IMR-90 (cell line): Measurements from ENCODE around the gene TEAD4. TPM values are rescaled to one million over a fixed set of nuclear protein-coding genes. Genes with fewer than 3 reads are reported as not detected.

Experiments used
- ATAC-seq: fragments of 200-7000 bp; cut with Tn5 transposase; 2 replicates; pipeline ENCODE4 v1.9.1; 2020; ENCODE audit warnings: low read depth, mild to moderate bottlenecking, moderate library complexity
- BruUV-seq: library from RNA; stranded (reverse); fragments of 400-500 nt; replicated peaks from 2 replicates; lab custom pipeline; 2021; lab: Mats Ljungman, UMichigan
- CTCF ChIA-PET: fragments of 300-600 bp; formaldehyde crosslinking; extraction: SDS; loops from one replicate; lab custom pipeline; 2021; ENCODE audit warnings: antibody characterized with exemption; lab: Yijun Ruan, JAX
- POLR2A ChIA-PET: fragments of 300-600 bp; sonication (Branson Sonifier 250); formaldehyde crosslinking; loops from one replicate; lab custom pipeline; 2022; ENCODE audit warnings: antibody characterized with exemption; ENCODE audit not compliant: unreplicated experiment; lab: Charles Lee
- DNase-seq: peaks from one replicate; pipeline ENCODE4 v3.0.0; 2013
- H2AFZ ChIP-seq: replicated peaks from 2 replicates; pipeline ENCODE3; 2013; ENCODE audit warnings: low read length, mild to moderate bottlenecking; ENCODE audit not compliant: poor library complexity
- H2AK5ac ChIP-seq: 2 replicates; pipeline ENCODE4 v1.6.1; 2013; ENCODE audit warnings: low read depth, low read length, inconsistent platforms
- H2AK9ac ChIP-seq: replicated peaks from 2 replicates; pipeline ENCODE3; 2013; ENCODE audit warnings: mild to moderate bottlenecking, low read depth, low read length, moderate library complexity; ENCODE audit not compliant: poor library complexity
- H2BK120ac ChIP-seq: 2 replicates; pipeline ENCODE4 v1.6.1; 2013; ENCODE audit warnings: low read depth, low read length, inconsistent platforms
- H2BK15ac ChIP-seq: 3 replicates; pipeline ENCODE4 v1.6.1; 2013; ENCODE audit warnings: low read depth, low read length, inconsistent platforms
- H2BK20ac ChIP-seq: 2 replicates; pipeline ENCODE4 v1.6.1; 2013; ENCODE audit warnings: low read depth, mild to moderate bottlenecking, inconsistent platforms, low read length, moderate library complexity
- H2BK5ac ChIP-seq: 2 replicates; pipeline ENCODE4 v1.6.1; 2013; ENCODE audit warnings: mild to moderate bottlenecking, low read depth, low read length, inconsistent platforms; ENCODE audit not compliant: poor library complexity, severe bottlenecking
- H3K14ac ChIP-seq: replicated peaks from 2 replicates; pipeline ENCODE4 v1.6.1; 2013; ENCODE audit warnings: low read depth, low read length, inconsistent platforms
- H3K18ac ChIP-seq: 2 replicates; pipeline ENCODE4 v1.6.1; 2013; ENCODE audit warnings: low read depth, low read length, control low read depth
- H3K23ac ChIP-seq: 2 replicates; pipeline ENCODE4 v1.6.1; 2013; ENCODE audit warnings: low read depth, low read length, inconsistent platforms
- H3K27ac ChIP-seq: 2 replicates; pipeline ENCODE4 v1.5.1; 2013; ENCODE audit warnings: mild to moderate bottlenecking, control low read depth, low read length; ENCODE audit not compliant: insufficient read depth
- H3K27me3 ChIP-seq: 2 replicates; pipeline ENCODE4 v1.6.1; 2013; ENCODE audit warnings: low read length; ENCODE audit not compliant: control insufficient read depth, insufficient read depth
- H3K36me3 ChIP-seq: 2 replicates; pipeline ENCODE4 v1.6.1; 2013; ENCODE audit warnings: low read length, mixed read lengths; ENCODE audit not compliant: control insufficient read depth, insufficient read depth
- H3K4ac ChIP-seq: 2 replicates; pipeline ENCODE4 v1.6.1; 2013; ENCODE audit warnings: low read depth, low read length, inconsistent platforms
- H3K4me1 ChIP-seq: 2 replicates; pipeline ENCODE4 v1.6.1; 2013; ENCODE audit warnings: low read length, mixed read lengths; ENCODE audit not compliant: control insufficient read depth, insufficient read depth
- H3K4me2 ChIP-seq: 2 replicates; pipeline ENCODE4 v1.6.1; 2013; ENCODE audit warnings: low read depth, mild to moderate bottlenecking, control low read depth, low read length, moderate library complexity
- H3K4me3 ChIP-seq: 2 replicates; pipeline ENCODE4 v1.5.1; 2013; ENCODE audit warnings: low read depth, mild to moderate bottlenecking, control low read depth, low read length, moderate library complexity; ENCODE audit not compliant: insufficient read depth
- H3K56ac ChIP-seq: 2 replicates; pipeline ENCODE4 v1.6.1; 2013; ENCODE audit warnings: low read length, inconsistent platforms; ENCODE audit not compliant: insufficient read depth; ENCODE audit errors: extremely low read depth
- H3K79me1 ChIP-seq, 2 experiments: 2 replicates each; pipeline ENCODE4 v1.6.1; 2013; ENCODE audit warnings: low read length in 2 of 2, inconsistent platforms in 1 of 2, low read depth in 1 of 2
- H3K9ac ChIP-seq: 2 replicates; pipeline ENCODE4 v1.6.1; 2013; ENCODE audit warnings: low read depth, low read length, control low read depth
- H3K9me1 ChIP-seq: 2 replicates; pipeline ENCODE4 v1.6.1; 2013; ENCODE audit warnings: low read length, inconsistent platforms; ENCODE audit not compliant: insufficient read depth
- H3K9me3 ChIP-seq: 2 replicates; pipeline ENCODE4 v1.6.1; 2013; ENCODE audit warnings: low read length; ENCODE audit not compliant: control insufficient read depth, insufficient read depth
- H4K20me1 ChIP-seq: 2 replicates; pipeline ENCODE4 v1.6.1; 2013; ENCODE audit warnings: low read length, inconsistent platforms; ENCODE audit not compliant: insufficient read depth
- H4K5ac ChIP-seq: 2 replicates; pipeline ENCODE4 v1.6.1; 2013; ENCODE audit warnings: mild to moderate bottlenecking, low read depth, low read length, control low read depth
- H4K8ac ChIP-seq, 2 experiments: 2 replicates each; pipeline ENCODE4 v1.6.1; 2013; ENCODE audit warnings: low read depth in 2 of 2, low read length in 2 of 2, control low read depth in 1 of 2, inconsistent platforms in 1 of 2
- H4K91ac ChIP-seq: 2 replicates; pipeline ENCODE4 v1.6.1; 2013; ENCODE audit warnings: low read depth, low read length, inconsistent platforms; ENCODE audit not compliant: insufficient read depth
- BHLHE40 ChIP-seq: fragments of 150-350 bp; IDR thresholded peaks from 2 replicates; pipeline ENCODE4 v1.6.1; 2016; ENCODE audit warnings: mild to moderate bottlenecking, low read depth, low read length
- CEBPB ChIP-seq: IDR thresholded peaks from 2 replicates; pipeline ENCODE4 v1.6.1; 2012; ENCODE audit warnings: low read depth, low read length, improper control_type of control experiment
- CHD1 ChIP-seq: IDR thresholded peaks from 2 replicates; pipeline ENCODE4 v1.6.1; 2012; ENCODE audit warnings: low read depth, low read length, improper control_type of control experiment
- CTCF ChIP-seq: conservative IDR thresholded peaks from 2 replicates; pipeline ENCODE4 v1.5.1; 2012; ENCODE audit warnings: mild to moderate bottlenecking, low read depth, low read length, improper control_type of control experiment
- ELK1 ChIP-seq: fragments of 150-350 bp; IDR thresholded peaks from 2 replicates; pipeline ENCODE4 v1.6.1; 2016; ENCODE audit warnings: low read depth, mild to moderate bottlenecking, low read length, moderate library complexity, borderline replicate concordance
- FOS ChIP-seq: fragments of 150-350 bp; IDR thresholded peaks from 2 replicates; pipeline ENCODE4 v1.6.1; 2016; ENCODE audit warnings: low read depth, low read length
- MAFK ChIP-seq: IDR thresholded peaks from 2 replicates; pipeline ENCODE4 v1.6.1; 2012; ENCODE audit warnings: low read depth, low read length, improper control_type of control experiment
- MAZ ChIP-seq: IDR thresholded peaks from 2 replicates; pipeline ENCODE4 v1.6.1; 2012; ENCODE audit warnings: low read depth, mild to moderate bottlenecking, low read length, improper control_type of control experiment, moderate library complexity, borderline replicate concordance
- MXI1 ChIP-seq: IDR thresholded peaks from 2 replicates; pipeline ENCODE4 v1.6.1; 2012; ENCODE audit warnings: low read depth, mild to moderate bottlenecking, low read length, moderate library complexity, borderline replicate concordance
- NFE2L2 ChIP-seq: fragments of 150-350 bp; IDR thresholded peaks from 2 replicates; pipeline ENCODE4 v1.6.1; 2016; ENCODE audit warnings: low read depth, mild to moderate bottlenecking, low read length
- POLR2A ChIP-seq: IDR thresholded peaks from 2 replicates; pipeline ENCODE4 v1.6.1; 2012; ENCODE audit warnings: mild to moderate bottlenecking, low read depth, low read length
- RAD21 ChIP-seq: IDR thresholded peaks from 2 replicates; pipeline ENCODE4 v1.6.1; 2012; ENCODE audit warnings: low read length, improper control_type of control experiment
- RCOR1 ChIP-seq: IDR thresholded peaks from 2 replicates; pipeline ENCODE4 v1.6.1; 2012; ENCODE audit warnings: mild to moderate bottlenecking, low read length, improper control_type of control experiment; ENCODE audit not compliant: insufficient replicate concordance
- RFX5 ChIP-seq: IDR thresholded peaks from 2 replicates; pipeline ENCODE4 v1.8.0; 2012; ENCODE audit warnings: low read depth, mild to moderate bottlenecking, low read length, moderate library complexity
- SMC3 ChIP-seq: fragments of 150-350 bp; IDR thresholded peaks from 2 replicates; pipeline ENCODE4 v1.6.1; 2016; ENCODE audit warnings: low read depth, mild to moderate bottlenecking, antibody characterized with exemption, low read length, moderate library complexity
- USF2 ChIP-seq: fragments of 150-350 bp; IDR thresholded peaks from 2 replicates; pipeline ENCODE4 v1.6.1; 2017; ENCODE audit warnings: mild to moderate bottlenecking, antibody characterized with exemption, low read length, low read depth
- WGBS, 2 experiments: methylation state at CpG; one replicate each; pipeline versions ENCODE4 v1.1.5 to v1.1.7; 2013; ENCODE audit warnings: missing lambda C conversion rate in 2 of 2; ENCODE audit not compliant: insufficient read length in 1 of 2; ENCODE audit errors: extremely low coverage in 2 of 2; 5-methylcytosine and 5-hydroxymethylcytosine counted together
- dilution Hi-C: fragments of 300-500 bp; cut with HindIII; formaldehyde crosslinking; loops from one replicate; pipeline ENCODE4 v1.14.3; 2018; ENCODE audit warnings: low sequenced_read_pairs; ENCODE audit not compliant: unreplicated experiment
- in situ Hi-C: fragments of 300-500 bp; cut with MboI; formaldehyde crosslinking; loops from 3 replicates; pipeline ENCODE4 v1.14.3; 2019; ENCODE audit warnings: low sequenced_read_pairs, inconsistent platforms, mixed read lengths
- intact Hi-C: fragments of 100-400 bp; cut with micrococcal nuclease; formaldehyde crosslinking; loops from 2 replicates; pipeline ENCODE4 v1.10.0; 2022
- polyA plus RNA-seq, 3 experiments: library from polyadenylated mRNA; depleted of rRNA; stranded (reverse); fragments of >200 nt; gene quantifications; 2 replicates each; pipeline ENCODE4 v1.2.3, GENCODE V29; 2012; ENCODE audit warnings: low replicate concordance in 1 of 3
- total RNA-seq: library from RNA; depleted of rRNA; stranded (reverse); fragments of >200 nt; gene quantifications from 2 replicates; pipeline ENCODE4 v1.2.3, GENCODE V29; 2012

Gene TEAD4
- total and polyA plus RNA-seq, 2 of the 4 experiments (the other 2 are of a cell fraction): 8.8 to 24.9 TPM

- no peaks in the 10 kb centered on the region for H3K36me3 ChIP-seq
- H2AFZ ChIP-seq: no peak overlapping the region
- H2BK15ac ChIP-seq: no peak overlapping the region
- H3K27ac ChIP-seq: no peak overlapping the region
- no peak overlapping the region for H3K18ac ChIP-seq
- no peak overlapping the region for H3K4me2 ChIP-seq
- no peak overlapping the region for H2BK120ac ChIP-seq
- no peak overlapping the region for H2AK5ac ChIP-seq
- POLR2A ChIA-PET: no interaction called here
- H2BK5ac ChIP-seq: no peak overlapping the region
- H3K23ac ChIP-seq: no peak overlapping the region
- H4K91ac ChIP-seq: no peak overlapping the region
- H3K14ac ChIP-seq: no peak overlapping the region
- DNase-seq (no peak), ATAC-seq (no peak)
- H4K20me1 ChIP-seq: peaks cover 10% of the 10 kb centered on the region
- 0 out of 2 replicates have a peak, but pooled peaks cover 4% of the 10 kb centered on the region for H3K9me1 ChIP-seq
- no peak overlapping the region for H3K4ac ChIP-seq
- H3K4me1 ChIP-seq: no peaks in the 10 kb centered on the region
- H3K27me3 ChIP-seq: no peaks in the 10 kb centered on the region
- no peak overlapping the region for H4K5ac ChIP-seq
- H3K79me1 ChIP-seq: peaks cover 4 to 39% of the 10 kb centered on the region in 2 experiments; a peak in 3 of 4 replicates
- H3K56ac ChIP-seq: no peak overlapping the region
- dilution Hi-C loops (no loop called here), intact Hi-C loops (no loop called here), in situ Hi-C loops (no loop called here)
- no peaks in the 10 kb centered on the region for H3K9me3 ChIP-seq
- H3K9ac ChIP-seq: no peak overlapping the region
- H4K8ac ChIP-seq: no peak overlapping the region
- H2BK20ac ChIP-seq: no peak overlapping the region
- TF ChIP-seq CEBPB (no peak), CHD1 (no peak), RAD21 (no peak), POLR2A (no peak), FOS (no peak), MAFK (no peak), ELK1 (no peak), CTCF (no peak), MAZ (no peak), RCOR1 (no peak), NFE2L2 (no peak), RFX5 (no peak), SMC3 (no peak), BHLHE40 (no peak), USF2 (no peak), MXI1 (no peak)
- H3K4me3 ChIP-seq: no peak overlapping the region
- no TSS peak for BruUV-seq
- no peak overlapping the region for H2AK9ac ChIP-seq
- no CpG with 5 or more reads among the region's 5 CpGs for whole genome bisulfite sequencing, 2 experiments
- CTCF ChIA-PET: interaction anchor here (1.6 kb wide), 1 partner anchor 16 kb away, joined by 3 read pairs; no protein-coding TSS in a partner anchor
Measured at GRCh38 chr12:2988494-2988893, 29.3 kb downstream of the TEAD4 start.
